ENCODE measurements around the gene POLR3F. TPM values are rescaled to one million over a fixed set of nuclear protein-coding genes. Genes with fewer than 3 reads are reported as not detected.
"Not testable (repeated sequence)": the region's sequence is repeated elsewhere in the genome, so short reads cannot be mapped to it uniquely, and the experiment has no call there.

Gene POLR3F
- total RNA-seq, 2 donors from 2014 or later = 5.5 to 5.9 TPM

GRCh38 chr20:18507218-18508191 lies 40.3 kb downstream of the POLR3F start, which contains the start of gene SEC23B:
Gene SEC23B (plus strand): TSS chr20:18507940. CDS start chr20:18510836, 2,896 bp downstream.
- Histone ChIP-seq H3K36me3 (peaks cover 15% of the 10 kb centered on the region), H3K27ac (peak within 1 kb of the TSS; percentile 96), H3K27me3 (no peaks in the 10 kb centered on the region), H3K4me3 (peak within 1 kb of the TSS; percentile 63 to 90), H3K4me1 (peaks cover 0 to 19% of the 10 kb centered on the region in 2 donors), H3K9me3 (no peaks in the 10 kb centered on the region)
- TF ChIP-seq CTCF (IDR thresholded peaks at IDR 0.05) = no peak
- DNase-seq (ENCODE audit: low spot score) = peak; percentile 99

- no peak for DNase-seq (ENCODE audit: low spot score)
- Histone ChIP-seq H3K9me3 (no peaks in the 10 kb centered on the region), H3K27me3 (no peaks in the 10 kb centered on the region), H3K27ac (no peak overlapping the region), H3K4me3 (no peak overlapping the region), H3K36me3 (peaks cover 40% of the 10 kb centered on the region), H3K4me1 (peaks cover 0 to 19% of the 10 kb centered on the region in 2 donors)
- TF ChIP-seq CTCF (IDR thresholded peaks at IDR 0.05) = no peak
Observed at GRCh38 chr20:18511571-18511970, 44.4 kb downstream of the POLR3F start.

- no peak for TF ChIP-seq CTCF (IDR thresholded peaks at IDR 0.05)
- no peaks in the 10 kb centered on the region for H3K27me3 ChIP-seq
Observed at GRCh38 chr20:18513208-18513607, 46.0 kb downstream of the POLR3F start.

GRCh38 chr20:18514127-18514526 lies 46.9 kb downstream of the POLR3F start:
- Histone ChIP-seq H3K4me1 (peaks cover 0 to 3% of the 10 kb centered on the region in 2 donors), H3K9me3 (no peaks in the 10 kb centered on the region), H3K4me3 (no peak overlapping the region), H3K27me3 (no peaks in the 10 kb centered on the region), H3K27ac (no peak overlapping the region), H3K36me3 (peaks cover 44% of the 10 kb centered on the region)
- no peak for DNase-seq (ENCODE audit: low spot score)
- no peak for TF ChIP-seq CTCF (IDR thresholded peaks at IDR 0.05)

More at GRCh38 chr20:18513208-18513607, 46.0 kb downstream of the POLR3F start:
- Histone ChIP-seq H3K9me3 (no peaks in the 10 kb centered on the region), H3K36me3 (peaks cover 44% of the 10 kb centered on the region), H3K4me3 (no peak overlapping the region), H3K27ac (no peak overlapping the region), H3K4me1 (peaks cover 0 to 12% of the 10 kb centered on the region in 2 donors)
- no peak for DNase-seq (ENCODE audit: low spot score)

- no peaks in the 10 kb centered on the region for H3K9me3 ChIP-seq
- no peak overlapping the region for H3K27ac ChIP-seq
- no peaks in the 10 kb centered on the region for H3K27me3 ChIP-seq
- H3K4me1 ChIP-seq = no peaks in the 10 kb centered on the region
- H3K4me3 ChIP-seq = no peak overlapping the region
- TF ChIP-seq CTCF (IDR thresholded peaks at IDR 0.05) = no peak
- DNase-seq (ENCODE audit: low spot score) = no peak
- H3K36me3 ChIP-seq = peaks cover 44% of the 10 kb centered on the region
Observed at GRCh38 chr20:18515973-18516372, 48.8 kb downstream of the POLR3F start.

GRCh38 chr20:18522066-18522465 lies 54.9 kb downstream of the POLR3F start:
- not testable (repeated sequence) for DNase-seq (ENCODE audit: low spot score); H3K27ac ChIP-seq; H3K27me3 ChIP-seq; H3K4me1 ChIP-seq; H3K4me3 ChIP-seq; H3K9me3 ChIP-seq
- H3K36me3 ChIP-seq = peaks cover 33% of the 10 kb centered on the region

Data from right atrium auricular region (tissue), 2 donors.